GM10847 (cell line): ENCODE data around the gene NOL7.

Source experiments
- POLR2A ChIP-seq: IDR thresholded peaks from 2 replicates; pipeline ENCODE4 v1.6.1; 2011; ENCODE audit not compliant: insufficient read length; ENCODE audit errors: extremely low read depth

Gene NOL7

GRCh38 chr6:13660893-13661292, 45.8 kb downstream of the NOL7 start:
- no peak for TF ChIP-seq POLR2A

GRCh38 chr6:13661647-13662046, 46.5 kb downstream of the NOL7 start:
- TF ChIP-seq POLR2A: no peak

- TF ChIP-seq POLR2A: no peak
These were observed 47.7 kb downstream of the NOL7 start for GRCh38 chr6:13662651-13663334.

GRCh38 chr6:13663986-13664385, 48.9 kb downstream of the NOL7 start:
- no peak for TF ChIP-seq POLR2A

DNA sequence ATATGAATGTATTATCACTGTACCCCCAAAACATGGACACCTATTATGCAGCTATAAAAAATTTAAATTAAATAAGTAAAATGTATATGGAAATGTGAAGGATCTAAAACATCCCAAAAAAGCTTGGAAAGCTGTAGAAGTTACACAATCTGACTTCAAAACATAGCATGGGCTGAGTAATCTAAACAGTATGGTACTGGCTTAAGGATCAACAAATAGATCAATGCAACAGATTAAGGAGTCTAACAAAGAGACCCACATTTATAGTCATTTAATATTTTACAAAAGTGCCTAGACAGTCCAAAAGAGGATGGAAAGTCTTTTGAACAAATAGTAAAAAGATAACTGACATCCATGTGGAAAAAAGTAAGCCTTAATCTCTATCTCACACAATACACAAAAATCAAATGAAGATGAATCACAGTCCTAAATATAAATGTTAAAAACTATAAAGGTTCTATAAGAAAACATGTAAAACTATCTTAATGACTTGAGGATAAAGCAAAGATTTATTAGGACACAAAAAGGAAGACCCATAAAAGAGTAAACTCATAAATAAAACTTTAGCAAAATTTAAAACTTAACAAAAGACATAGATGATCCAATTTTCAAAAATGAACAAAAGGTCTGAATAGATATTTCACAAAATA, 49.7 kb downstream of the NOL7 start:
- no peak for TF ChIP-seq POLR2A

- no peak for TF ChIP-seq POLR2A
These were observed 51.3 kb downstream of the NOL7 start for GRCh38 chr6:13666194-13667105.

DNA sequence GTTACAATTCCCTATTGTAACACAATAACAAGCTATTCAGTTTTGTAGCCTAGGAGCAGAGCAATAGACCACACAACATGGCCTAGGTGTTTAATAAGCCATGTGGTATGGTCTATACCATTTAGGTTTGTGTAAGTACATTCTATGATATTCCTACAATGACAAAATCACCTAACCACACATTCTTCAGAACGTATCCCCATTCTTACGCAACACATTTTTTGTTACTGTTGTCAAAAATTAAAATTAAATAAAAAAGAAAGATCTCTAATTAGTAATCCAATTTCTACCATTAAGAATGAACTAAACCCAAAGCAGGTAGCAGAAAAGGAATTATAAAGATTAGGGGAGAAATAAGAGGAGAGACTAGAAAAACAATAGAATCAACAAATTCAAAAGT, 52.5 kb downstream of the NOL7 start:
- no peak for TF ChIP-seq POLR2A

- TF ChIP-seq POLR2A: no peak
These were observed 53.3 kb downstream of the NOL7 start for GRCh38 chr6:13668291-13668928.

DNA sequence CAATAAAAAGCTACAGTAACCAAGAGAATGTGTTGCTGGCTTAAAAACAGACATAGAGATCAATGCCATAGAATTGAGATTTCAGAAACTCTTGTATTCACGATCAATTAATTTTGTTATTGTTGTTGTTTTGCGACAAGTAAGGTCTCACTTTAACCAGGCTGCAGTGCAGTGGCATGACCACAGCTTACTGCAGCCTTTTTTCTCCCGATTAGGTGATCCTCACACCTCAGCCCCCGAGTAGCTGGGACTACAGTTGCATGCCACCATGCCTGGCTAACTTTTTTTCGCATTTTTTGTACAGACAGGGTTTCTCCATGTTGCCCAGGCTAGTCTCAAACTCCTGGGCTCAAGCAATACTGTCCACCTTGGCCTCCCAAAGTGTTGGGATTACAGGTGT, 54.3 kb downstream of the NOL7 start:
- no peak for TF ChIP-seq POLR2A
